Activated T-cell treated with anti-CD3 and anti-CD28 coated beads for 4 hours (primary cell): ENCODE data around the gene EPS15.
"Not testable (repeated sequence)": the region's sequence is repeated elsewhere in the genome, so short reads cannot be mapped to it uniquely, and the experiment has no call there.

Experiments
- DNase-seq: peaks from one replicate; pipeline ENCODE4 v3.0.0-alpha.2; 2020

Gene EPS15

DNA sequence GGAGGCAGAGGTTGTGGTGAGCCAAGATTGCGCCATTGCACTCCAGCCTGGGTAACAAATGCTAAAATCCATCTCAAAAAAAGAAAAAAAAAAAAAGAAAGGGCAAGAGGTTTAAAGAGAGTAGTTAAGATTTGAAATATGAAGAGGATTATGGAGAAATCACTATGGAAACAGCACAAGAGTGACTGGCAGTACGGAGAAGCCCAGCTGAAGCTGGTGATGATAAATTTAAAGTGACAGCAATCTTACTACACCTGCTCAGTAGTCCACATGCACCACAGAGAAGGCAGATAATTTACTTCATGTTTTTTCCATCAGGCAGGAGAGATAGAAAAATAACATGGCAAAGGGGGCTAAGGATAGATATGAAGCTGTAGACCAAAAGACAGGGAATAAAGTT lies 56.8 kb downstream of the EPS15 start:
- not testable (repeated sequence) for DNase-seq

DNA sequence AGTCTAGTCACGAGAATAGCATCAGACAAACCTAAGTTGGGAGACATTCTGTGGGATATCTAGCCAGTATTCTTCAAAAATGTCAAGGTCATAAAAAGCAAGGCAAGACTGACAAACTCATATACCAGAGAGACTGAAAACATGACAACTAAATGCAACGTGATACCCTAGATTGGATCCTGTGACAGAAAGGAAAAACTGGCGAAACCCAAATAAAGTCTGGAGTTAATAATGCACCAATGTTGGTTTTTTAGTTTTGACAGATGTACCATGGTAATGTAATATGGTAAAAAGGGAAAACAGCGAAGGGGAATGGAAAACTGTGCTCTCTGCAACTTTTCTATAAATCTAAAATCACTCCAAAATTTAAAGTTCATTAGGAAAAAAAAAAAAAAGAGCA lies 64.5 kb downstream of the EPS15 start:
- DNase-seq = no peak

DNA sequence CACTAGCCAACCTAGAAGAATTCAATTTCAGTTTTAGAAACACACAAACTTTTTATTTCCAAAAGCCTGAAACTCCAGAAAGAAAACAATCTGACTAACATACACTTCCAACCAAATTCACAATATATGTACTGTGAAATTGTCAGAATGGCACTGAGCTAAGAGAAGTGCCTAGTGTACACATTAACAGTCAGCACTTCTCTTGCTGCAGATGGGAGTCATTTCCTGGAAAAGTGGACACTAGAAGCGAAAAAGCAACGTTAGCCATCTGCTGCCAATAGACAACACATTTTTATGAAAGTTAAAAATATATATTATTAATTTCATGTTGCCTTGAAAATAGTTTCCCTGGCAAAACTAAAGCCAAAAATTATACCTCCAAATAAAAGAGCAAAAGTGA lies 66.1 kb downstream of the EPS15 start:
- no peak for DNase-seq

DNA sequence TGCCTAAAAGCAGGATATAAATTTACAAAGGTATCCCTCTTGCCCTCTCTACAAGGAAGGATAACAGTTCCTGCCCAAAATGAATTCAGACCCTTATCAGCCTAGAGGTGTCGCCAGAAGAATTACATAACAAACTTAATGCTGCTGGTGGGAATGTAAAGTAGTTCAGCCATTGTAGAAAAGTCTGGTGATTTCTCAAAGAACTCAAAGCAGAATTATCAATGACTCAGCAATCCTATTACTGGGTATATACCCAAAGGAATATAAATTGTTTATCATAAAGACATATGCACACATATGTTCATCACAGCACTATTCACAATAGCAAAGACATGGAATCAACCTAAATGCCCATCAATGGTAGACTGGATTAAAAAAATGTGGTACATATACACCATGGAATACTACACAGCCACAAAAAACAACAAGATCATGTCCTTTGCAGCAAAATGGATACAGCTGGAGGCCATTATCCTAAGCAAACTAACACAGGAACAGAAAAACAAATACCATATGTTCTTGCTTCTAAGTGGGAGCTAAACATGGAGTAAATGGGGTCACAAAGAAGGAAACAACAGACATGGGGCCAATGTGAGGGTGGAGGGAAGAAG lies 70.1 kb downstream of the EPS15 start:
- DNase-seq = not testable (repeated sequence)

DNA sequence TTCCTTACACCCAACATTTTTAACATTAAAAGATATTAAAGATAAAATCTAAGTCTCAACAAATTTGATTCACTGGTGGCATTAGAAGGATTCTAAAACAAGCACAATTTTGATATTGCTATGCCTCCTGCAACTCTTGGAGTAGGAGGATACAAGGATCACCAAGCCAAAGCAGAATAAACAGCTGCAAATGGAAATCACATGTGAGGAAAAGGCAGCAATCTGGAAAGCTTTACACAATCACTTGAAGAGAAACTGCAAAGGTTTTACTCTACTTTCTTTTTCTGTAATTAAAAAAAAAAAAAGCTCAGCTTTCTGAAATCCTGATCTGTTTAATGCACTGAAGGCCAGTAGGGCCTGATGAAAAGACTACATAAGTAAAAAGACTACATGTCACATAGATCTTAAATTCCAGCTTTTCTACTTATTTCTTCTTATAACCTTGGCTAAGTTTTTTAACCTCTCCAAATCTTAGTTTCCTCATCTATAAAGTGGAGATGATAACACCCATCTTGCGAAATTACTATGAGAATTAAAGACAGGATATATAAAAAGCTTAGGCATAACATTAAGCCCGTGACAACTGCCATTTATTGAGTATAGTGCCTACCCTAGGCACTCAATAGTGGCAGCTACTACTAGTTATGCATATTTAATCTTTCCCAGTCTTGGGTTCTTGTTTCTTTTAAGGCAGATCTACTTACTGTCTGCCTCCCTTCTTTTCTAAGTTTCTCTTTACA lies 73.5 kb downstream of the EPS15 start:
- DNase-seq = no peak

DNA sequence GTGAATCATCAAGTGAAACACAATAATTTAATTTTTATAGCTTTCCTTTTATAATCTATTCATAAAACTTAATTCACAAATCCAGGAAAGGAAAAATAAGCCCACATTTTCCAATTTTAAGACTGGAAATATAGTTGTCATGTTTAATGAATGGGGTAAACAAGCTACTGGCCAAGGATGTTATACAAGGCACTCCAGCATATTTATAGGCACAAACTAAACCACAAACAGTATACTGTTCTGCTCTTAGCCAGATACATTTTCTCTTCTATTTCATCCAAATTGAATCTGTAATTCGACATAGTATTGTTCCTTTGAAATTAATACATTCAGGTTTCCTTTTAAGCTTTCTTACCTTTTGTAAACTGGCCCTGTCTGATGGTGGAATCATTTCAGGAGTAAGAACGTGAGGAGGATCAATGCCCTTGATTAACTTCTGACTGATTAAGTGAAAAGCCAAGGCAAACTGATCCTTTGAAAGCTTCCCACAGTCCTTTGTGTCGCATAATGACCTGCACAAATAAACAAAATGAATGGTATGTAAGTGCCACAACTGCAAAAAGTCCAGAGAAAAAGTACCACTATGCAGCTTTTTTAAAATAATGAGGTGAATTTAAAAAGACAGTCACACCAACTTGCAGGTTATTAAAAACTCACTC lies 74.4 kb downstream of the EPS15 start:
- DNase-seq = no peak

DNA sequence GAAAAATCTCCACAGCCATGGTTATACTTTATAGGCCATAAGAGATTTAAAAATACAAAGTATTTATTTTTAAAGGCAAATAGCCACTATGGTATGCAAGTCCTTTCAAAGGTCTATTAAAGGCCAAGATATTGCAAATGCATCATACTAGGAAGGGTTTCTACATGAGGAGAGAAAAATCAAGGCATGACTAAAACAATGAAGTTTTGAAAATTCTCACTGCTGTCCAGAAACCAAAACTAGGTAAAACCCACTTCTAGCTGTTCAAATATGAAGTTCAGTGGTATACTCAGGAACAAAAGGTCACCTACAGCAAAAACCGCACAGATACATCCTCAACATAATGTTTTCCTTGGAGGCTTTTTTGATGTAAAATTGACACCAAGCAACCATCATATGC lies 75.0 kb downstream of the EPS15 start:
- DNase-seq = no peak

DNA sequence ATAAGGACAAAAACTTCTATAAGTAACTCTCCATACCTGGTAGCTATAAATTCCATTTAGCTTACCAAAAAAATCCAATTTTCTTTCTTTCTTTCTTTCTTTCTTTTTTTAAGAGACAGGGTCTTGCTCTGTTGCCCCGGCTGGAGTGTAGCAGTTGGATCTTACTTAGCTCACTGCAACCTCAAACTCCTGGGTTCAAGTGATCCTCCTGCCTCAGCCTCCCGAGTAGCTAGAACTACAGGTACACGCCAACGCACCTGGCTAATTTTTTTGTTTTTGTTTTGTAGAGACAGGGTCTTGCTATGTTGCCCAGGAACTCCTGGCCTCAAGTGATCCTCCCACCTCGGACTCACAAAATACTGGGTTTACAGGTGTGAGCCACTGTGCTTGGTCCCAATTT lies 75.5 kb downstream of the EPS15 start:
- no peak for DNase-seq

DNA sequence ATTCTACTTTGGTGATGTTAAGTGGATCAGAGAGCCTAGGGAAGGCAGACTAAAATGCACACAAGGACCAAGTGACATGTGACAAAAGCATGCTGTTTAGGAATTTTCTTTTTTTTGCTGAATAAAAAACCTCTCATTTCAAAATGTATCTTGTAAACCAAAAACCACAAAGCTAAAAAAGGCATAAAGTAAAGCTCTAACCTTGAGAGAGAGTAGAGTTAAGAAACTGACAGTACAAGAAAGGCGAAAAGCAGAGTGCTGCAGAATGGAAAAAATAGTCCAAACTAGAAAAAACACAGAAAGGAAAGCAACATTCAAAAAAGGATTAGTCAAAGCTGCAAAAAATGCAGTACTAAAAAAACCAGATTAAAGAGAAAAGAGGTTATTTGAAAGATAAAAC lies 76.5 kb downstream of the EPS15 start:
- DNase-seq = no peak

DNA sequence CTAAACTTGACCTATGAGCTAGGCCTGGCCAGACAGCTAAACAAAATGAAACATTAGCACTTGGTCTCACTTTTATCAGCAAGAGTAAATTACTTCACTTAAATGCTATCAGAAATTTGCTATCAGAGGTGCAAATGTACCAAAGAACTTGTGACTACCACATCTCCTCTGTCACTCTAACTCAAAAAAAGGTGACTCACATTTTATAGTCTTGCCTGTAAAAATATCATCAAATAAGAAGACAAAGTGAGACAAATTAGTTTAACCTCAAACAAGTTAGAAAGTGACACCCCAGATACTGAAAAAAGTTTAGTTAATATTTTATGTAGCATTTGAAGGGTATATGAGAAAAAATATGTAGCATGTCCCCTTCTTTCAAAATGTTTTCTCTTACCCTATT lies 76.9 kb downstream of the EPS15 start:
- DNase-seq = no peak

DNA sequence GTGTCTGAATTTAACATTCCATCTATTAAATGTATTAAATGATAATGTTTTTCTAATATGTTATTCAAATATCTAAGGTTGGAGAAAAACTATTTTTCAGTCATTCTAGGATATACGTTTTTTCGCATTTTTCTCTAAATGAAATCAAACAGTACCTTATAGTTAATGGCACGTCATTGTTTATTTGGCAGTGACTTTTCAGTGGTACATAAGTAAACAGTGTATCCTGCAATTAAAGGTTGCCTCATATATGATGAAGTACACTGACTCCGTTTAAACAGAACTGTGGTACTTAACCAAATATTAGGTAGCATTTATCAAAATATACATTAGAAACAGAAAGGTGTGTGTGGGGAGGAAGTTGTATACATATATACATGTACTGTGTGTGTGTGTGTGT lies 79.2 kb downstream of the EPS15 start:
- DNase-seq = no peak

DNA sequence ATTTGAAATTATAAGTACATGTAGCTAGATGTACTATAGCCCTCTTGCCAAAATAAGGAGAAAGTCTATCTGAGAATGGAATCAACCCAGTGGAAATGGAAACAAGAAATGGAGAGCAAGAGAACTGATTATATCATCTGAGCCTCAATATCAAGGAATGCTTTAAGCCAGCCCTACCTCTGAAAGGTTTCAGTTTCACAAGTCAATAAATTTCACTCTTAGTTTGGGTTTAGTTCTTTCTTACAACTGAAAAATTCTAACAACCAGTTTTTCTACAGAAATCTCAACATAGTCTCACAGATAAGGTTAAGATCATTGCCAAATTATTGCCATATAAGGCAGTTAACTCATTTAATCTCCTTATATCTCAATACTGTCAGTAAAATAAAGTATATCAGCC lies 80.0 kb downstream of the EPS15 start:
- no peak for DNase-seq

DNA sequence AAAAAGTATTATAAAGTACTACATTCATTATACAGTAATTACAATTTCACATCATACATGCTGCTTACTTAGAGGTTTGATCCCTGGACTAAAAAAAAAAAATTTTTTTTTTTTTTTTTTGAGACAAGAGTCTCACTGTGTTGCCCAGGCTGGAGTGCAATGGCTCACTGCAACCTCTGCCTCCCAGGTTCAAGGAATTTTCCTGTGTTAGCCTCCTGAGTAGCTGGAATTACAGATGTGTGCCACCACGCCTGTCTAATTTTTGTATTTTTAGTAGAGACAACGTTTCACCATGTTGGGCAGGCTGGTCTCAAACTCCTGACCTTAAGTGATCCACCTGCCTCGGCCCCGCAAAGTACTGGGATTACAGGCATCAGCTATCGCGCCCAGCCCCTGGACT lies 81.7 kb downstream of the EPS15 start:
- not testable (repeated sequence) for DNase-seq

DNA sequence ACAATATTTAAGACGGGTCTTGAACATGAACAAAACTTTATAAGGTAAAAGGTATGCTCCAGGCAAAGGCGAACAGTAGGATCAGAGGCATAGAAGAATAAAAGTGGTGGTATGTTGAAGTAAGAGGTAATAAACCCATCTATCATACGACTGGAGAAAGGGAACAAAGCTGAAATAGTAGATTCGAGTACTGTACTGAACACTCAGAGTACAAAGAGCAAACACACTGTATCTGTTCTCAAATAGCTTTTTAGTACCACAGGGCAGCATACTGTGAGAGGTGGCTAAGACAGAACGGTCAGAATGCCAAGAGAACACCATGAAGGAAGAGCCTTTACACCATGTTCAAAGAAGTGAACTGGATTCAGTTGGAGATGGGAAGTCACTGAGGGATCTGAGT lies 83.2 kb downstream of the EPS15 start:
- DNase-seq = no peak

DNA sequence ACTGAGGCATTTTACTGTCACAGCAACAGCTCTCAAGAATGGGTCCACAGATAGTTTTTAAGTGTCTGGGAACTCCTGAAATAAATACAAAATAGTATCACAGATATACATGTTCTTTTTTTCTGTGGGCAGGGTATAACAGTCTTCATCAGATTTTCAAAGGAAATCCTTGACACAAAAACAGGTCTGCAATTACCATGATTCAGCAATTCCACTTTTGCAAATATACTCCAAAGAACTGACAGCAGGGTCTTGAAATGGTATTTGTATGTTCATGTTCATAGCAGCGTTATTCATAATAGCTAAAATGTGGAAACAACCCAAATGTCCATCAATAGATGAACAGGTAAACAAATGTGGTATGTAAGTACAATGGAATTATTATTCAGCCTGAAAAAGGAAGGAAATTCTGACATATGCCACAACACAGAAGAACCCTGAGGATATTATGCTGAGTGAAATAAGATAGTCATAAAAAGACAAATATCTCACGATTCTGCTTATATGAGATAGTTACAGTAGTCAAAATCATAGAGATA lies 85.0 kb downstream of the EPS15 start:
- no peak for DNase-seq

DNA sequence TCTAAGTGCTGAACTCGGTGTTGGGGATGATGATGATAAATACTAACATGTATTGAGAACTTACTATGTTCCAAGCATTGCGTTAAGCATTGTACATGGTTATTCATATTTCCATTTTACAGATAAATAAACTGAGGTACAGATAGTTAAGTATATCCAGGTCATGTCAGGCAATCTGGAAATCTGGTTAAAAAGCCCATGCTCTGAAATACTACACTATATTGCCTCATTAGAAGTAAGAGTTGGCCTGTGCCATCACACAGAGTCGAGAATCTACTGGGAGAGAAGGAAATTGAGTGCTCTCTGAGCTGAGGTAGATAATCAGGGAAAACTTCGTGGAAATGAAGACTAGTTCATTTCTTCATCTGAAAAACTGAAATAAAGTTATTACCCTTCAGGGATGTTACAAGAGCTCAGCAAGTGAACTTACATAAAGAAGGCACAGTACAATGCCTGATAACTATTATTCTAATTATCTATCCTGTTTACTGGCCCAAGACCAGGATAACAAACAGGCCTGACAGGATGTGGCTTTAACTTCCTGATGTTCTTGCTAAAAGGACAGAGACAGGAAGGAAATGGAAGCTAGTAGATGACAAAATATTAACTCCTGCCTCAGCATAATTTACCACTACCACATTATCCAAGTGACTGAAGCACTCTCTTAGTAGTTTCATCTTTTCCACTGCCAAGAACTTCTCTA lies 85.6 kb downstream of the EPS15 start:
- no peak for DNase-seq

DNA sequence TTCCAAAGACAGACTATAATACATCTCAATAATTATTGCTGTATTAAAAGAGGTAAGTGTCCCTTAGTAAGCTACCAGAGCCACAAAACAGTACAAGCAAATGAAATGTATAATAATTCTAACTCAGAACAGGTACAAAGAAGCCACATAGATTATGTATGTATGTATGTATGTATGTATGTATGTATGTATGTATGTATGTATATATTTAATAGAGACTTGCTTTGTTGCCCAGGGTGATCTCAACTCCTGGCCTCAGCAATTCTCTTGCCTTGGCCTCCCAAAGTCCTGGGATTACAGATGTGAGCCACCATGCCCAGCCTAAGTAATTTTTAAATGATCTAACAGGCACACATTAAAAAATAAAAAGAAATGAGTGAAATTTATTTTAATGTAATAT lies 86.9 kb downstream of the EPS15 start:
- no peak for DNase-seq

DNA sequence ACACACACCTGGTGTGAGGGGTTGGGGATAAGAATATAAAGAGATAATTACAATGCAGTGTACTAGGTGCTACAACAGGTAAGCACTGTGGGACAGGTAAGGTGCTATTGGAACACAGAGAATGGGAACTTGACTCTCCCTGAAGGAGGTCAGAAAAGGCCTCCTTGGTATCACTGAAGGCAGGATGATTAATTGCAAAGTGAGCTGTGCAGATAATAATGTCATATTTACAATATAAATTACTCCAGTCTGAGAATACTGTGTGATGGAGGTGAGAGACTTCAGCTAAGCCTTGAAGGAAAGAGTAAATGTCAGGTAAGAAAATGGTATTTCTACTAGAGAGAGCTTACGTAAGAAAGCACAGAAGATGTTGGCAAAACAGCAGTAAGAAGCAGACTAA lies 91.6 kb downstream of the EPS15 start:
- DNase-seq = no peak

DNA sequence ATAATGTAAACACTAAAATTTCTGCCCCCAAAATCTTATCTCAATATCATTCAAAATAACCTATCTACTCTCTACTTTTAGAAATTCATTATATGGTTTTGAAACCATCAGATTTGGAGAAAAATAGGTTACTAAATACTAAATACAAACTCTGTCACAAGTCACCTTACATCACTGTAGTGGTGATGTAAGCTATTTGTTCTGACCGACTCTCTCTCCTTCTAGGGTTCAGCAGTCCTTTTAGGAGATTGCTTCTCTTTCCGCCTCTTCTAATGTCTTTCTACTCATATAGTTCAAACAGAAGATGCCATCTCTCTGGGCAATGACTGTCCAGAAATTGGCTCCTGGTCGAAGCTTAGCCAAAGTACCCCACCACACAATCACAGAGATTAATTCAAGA lies 93.1 kb downstream of the EPS15 start:
- no peak for DNase-seq

DNA sequence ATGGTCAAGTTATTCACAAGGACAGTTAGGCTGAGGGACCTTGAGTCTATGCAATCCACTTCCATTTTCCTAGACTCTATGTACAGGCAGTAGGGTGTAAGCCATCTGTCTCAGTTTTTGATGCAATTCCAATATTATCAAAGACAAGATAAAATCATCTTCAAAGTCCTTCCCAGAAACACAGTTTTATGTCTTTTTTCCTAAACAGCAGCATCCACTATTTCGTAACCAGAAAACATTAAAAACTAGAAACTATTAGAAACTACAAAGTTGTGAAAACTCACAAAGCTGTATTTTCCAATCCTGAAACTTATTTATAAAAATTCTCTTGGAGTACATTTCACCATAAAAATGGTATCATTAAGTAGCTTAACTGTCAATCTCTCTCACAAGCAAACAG lies 93.8 kb downstream of the EPS15 start:
- no peak for DNase-seq

DNA sequence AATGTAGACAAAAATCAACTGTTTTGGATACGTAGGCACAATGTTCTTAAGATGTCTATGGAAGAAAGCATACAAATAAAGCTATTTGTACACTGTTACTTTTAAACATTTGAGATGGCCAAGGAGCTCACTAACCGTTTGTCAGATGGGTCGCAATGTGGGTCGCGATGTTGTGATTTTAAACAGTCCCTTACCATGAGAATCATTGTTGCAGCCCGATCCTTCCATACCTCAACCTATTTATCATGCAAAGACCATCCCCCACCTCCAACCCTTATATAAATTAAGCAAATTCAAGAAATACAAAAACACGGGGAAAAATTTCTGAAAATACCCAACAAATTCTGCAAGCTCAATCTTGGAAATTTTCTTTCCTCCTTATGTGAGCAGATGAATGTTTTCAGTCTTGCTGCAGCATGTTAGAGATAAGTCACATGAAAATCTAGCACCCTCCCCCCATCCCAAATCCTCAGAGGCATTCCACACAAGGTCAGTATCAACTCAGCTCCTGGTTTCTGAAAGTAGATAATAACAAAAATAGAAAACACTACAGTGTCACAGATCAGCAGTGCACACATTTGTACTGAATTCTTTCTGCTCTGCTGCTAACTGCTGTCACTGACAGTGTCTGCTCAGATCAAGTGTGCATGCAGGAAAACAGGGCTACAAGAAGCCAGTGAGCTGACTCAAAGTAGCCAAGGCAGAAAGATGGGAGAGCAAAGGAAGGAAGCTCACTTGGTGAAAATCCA lies 95.8 kb downstream of the EPS15 start:
- DNase-seq = no peak

DNA sequence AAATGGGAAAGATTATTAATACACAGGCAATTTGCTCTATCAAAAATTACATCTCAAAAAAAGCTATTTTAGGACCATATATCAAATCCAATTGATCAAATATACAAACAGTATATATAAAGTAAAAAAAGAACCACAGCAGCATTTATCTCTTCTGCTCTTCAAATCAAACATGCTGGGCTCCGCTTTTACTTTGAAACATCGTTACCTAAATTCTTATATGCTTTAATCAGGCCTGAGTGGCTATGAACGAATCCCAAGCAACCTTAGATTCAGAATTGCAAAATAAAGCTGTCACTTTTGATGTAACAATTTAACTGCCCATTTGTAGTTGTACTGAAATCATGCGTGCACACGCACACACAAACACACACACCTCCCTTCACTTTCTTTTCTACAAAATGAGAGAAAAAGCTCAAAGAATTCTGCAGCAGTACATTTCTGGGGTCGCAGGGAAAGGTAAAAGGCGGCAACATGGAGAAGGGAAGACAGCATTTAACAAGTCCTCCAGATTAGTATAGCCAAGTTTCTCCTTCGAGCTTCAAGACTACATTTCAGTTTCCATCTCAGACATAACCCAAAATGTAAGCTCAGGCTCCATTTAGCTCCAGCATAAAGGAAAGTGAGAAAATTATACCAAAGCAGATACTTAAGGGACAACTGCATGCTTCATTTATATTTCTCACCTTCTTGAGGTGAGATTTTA lies 96.5 kb downstream of the EPS15 start:
- no peak for DNase-seq
